Right kidney (tissue), 1 donor: ENCODE measurements around the gene CHST13.
A peak's percentile ranks its signal among the peaks of the same experiment; 100 is the strongest.
"Not testable (repeated sequence)": the region's sequence is repeated elsewhere in the genome, so short reads cannot be mapped to it uniquely, and the experiment has no call there.

Experiments used
- DNase-seq: peaks from one replicate; pipeline ENCODE4 v3.0.0-alpha.2; 2016

The CHST13 gene

GRCh38 chr3:126525853-126526667, 2.1 kb downstream of the CHST13 start:
- DNase-seq = no peak

- no peak for DNase-seq
Observed at GRCh38 chr3:126526668-126527005, 2.7 kb downstream of the CHST13 start.

- DNase-seq = no peak
Observed at GRCh38 chr3:126527006-126527405, 3.1 kb downstream of the CHST13 start.

GRCh38 chr3:126527455-126528211, 3.7 kb downstream of the CHST13 start:
- no peak for DNase-seq

GRCh38 chr3:126528419-126528799, 4.5 kb downstream of the CHST13 start:
- DNase-seq = no peak

GRCh38 chr3:126528800-126529541, 5.0 kb downstream of the CHST13 start:
- peak; percentile 24 for DNase-seq

GRCh38 chr3:126529585-126530170, 5.7 kb downstream of the CHST13 start:
- DNase-seq = no peak

GRCh38 chr3:126530171-126531050, 6.5 kb downstream of the CHST13 start:
- DNase-seq = no peak

- DNase-seq = no peak
Observed at GRCh38 chr3:126531051-126531330, 7.0 kb downstream of the CHST13 start.

GRCh38 chr3:126533506-126533905, 9.6 kb downstream of the CHST13 start:
- no peak for DNase-seq

- DNase-seq = not testable (repeated sequence)
Observed at GRCh38 chr3:126534716-126535115, 10.8 kb downstream of the CHST13 start.

GRCh38 chr3:126535636-126536035, 11.7 kb downstream of the CHST13 start:
- DNase-seq = no peak

- DNase-seq = no peak
Observed at GRCh38 chr3:126536126-126536525, 12.2 kb downstream of the CHST13 start.

GRCh38 chr3:126537116-126537729, 13.3 kb downstream of the CHST13 start:
- no peak for DNase-seq

GRCh38 chr3:126537730-126538281, 13.9 kb downstream of the CHST13 start:
- DNase-seq = no peak

GRCh38 chr3:126538316-126538715, 14.4 kb downstream of the CHST13 start:
- DNase-seq = no peak

GRCh38 chr3:126538966-126539365, 15.0 kb downstream of the CHST13 start:
- DNase-seq = no peak

GRCh38 chr3:126539558-126540250, 15.7 kb downstream of the CHST13 start:
- DNase-seq = no peak

GRCh38 chr3:126540342-126540849, 16.4 kb downstream of the CHST13 start:
- DNase-seq = no peak

GRCh38 chr3:126540951-126541627, 17.1 kb downstream of the CHST13 start:
- DNase-seq = no peak
